ENCODE results near the gene LRMDA.
A peak's percentile ranks its signal among the peaks of the same experiment; 100 is the strongest.

The LRMDA gene

GRCh38 chr10:76070916-76071315, 639.5 kb downstream of the LRMDA start:
- no peak for TF ChIP-seq ZBTB1 (tag by site-specific recombination; IDR thresholded peaks at IDR 0.05)
- no peak for TF ChIP-seq ZXDB (tag by site-specific recombination; IDR thresholded peaks at IDR 0.05)
- no peak for TF ChIP-seq ZNF777 (tag by site-specific recombination; IDR thresholded peaks at IDR 0.05; ENCODE audit: borderline replicate concordance)
- TF ChIP-seq ZNF626 (tag by site-specific recombination; IDR thresholded peaks at IDR 0.05) = no peak
- no peak for TF ChIP-seq KLF10 (tag by site-specific recombination; IDR thresholded peaks at IDR 0.05)
- TF ChIP-seq, protein P1, sequence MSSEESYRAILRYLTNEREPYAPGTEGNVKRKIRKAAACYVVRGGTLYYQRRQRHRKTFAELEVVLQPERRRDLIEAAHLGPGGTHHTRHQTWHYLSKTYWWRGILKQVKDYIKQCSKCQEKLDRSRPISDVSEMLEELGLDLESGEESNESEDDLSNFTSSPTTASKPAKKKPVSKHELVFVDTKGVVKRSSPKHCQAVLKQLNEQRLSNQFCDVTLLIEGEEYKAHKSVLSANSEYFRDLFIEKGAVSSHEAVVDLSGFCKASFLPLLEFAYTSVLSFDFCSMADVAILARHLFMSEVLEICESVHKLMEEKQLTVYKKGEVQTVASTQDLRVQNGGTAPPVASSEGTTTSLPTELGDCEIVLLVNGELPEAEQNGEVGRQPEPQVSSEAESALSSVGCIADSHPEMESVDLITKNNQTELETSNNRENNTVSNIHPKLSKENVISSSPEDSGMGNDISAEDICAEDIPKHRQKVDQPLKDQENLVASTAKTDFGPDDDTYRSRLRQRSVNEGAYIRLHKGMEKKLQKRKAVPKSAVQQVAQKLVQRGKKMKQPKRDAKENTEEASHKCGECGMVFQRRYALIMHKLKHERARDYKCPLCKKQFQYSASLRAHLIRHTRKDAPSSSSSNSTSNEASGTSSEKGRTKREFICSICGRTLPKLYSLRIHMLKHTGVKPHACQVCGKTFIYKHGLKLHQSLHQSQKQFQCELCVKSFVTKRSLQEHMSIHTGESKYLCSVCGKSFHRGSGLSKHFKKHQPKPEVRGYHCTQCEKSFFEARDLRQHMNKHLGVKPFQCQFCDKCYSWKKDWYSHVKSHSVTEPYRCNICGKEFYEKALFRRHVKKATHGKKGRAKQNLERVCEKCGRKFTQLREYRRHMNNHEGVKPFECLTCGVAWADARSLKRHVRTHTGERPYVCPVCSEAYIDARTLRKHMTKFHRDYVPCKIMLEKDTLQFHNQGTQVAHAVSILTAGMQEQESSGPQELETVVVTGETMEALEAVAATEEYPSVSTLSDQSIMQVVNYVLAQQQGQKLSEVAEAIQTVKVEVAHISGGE (tag by site-specific recombination; conservative IDR thresholded peaks at IDR 0.05; ENCODE audit: low read depth) = no peak
- TF ChIP-seq ZNF488 (tag by site-specific recombination; IDR thresholded peaks at IDR 0.05) = no peak
- no peak for TF ChIP-seq ZNF558 (tag by site-specific recombination; IDR thresholded peaks at IDR 0.05)
- TF ChIP-seq MYNN (tag by site-specific recombination; IDR thresholded peaks at IDR 0.05; ENCODE audit: borderline replicate concordance) = no peak
- no peak for TF ChIP-seq ZNF571 (tag by site-specific recombination; IDR thresholded peaks at IDR 0.05)
- TF ChIP-seq ZNF768 (tag by site-specific recombination; IDR thresholded peaks at IDR 0.05) = no peak
- no peak for TF ChIP-seq ZNF555 (tag by site-specific recombination; conservative IDR thresholded peaks at IDR 0.05)
- no peak for TF ChIP-seq ZNF623 (tag by site-specific recombination; IDR thresholded peaks at IDR 0.05)
- TF ChIP-seq, protein P2, sequence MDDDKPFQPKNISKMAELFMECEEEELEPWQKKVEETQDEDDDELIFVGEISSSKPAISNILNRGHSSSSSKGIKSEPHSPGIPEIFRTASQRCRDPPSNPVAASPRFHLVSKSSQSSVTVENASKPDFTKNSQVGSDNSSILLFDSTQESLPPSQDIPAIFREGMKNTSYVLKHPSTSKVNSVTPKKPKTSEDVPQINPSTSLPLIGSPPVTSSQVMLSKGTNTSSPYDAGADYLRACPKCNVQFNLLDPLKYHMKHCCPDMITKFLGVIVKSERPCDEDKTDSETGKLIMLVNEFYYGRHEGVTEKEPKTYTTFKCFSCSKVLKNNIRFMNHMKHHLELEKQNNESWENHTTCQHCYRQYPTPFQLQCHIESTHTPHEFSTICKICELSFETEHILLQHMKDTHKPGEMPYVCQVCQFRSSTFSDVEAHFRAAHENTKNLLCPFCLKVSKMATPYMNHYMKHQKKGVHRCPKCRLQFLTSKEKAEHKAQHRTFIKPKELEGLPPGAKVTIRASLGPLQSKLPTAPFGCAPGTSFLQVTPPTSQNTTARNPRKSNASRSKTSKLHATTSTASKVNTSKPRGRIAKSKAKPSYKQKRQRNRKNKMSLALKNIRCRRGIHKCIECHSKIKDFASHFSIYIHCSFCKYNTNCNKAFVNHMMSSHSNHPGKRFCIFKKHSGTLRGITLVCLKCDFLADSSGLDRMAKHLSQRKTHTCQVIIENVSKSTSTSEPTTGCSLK (tag by site-specific recombination; IDR thresholded peaks at IDR 0.05) = no peak
- no peak for TF ChIP-seq ZNF548 (tag by site-specific recombination; IDR thresholded peaks at IDR 0.05)
- TF ChIP-seq ZNF837 (tag by site-specific recombination; IDR thresholded peaks at IDR 0.05) = no peak
- no peak for TF ChIP-seq ZNF121 (tag by site-specific recombination; IDR thresholded peaks at IDR 0.05)
- no peak for TF ChIP-seq ZNF658 (tag by site-specific recombination; IDR thresholded peaks at IDR 0.05)
- no peak for TF ChIP-seq GLI2 (tag by site-specific recombination; IDR thresholded peaks at IDR 0.05; ENCODE audit: borderline replicate concordance, low read depth)
- Histone ChIP-seq H3K4me1 (ENCODE audit: control insufficient read depth, insufficient read depth, low read length) (no peaks in the 10 kb centered on the region), H3K36me3 (ENCODE audit: control insufficient read depth in 2 of 2, insufficient read depth in 1 of 2, low read length in 2 of 2) (no peaks in the 10 kb centered on the region), H3K4me3 (ENCODE audit: low read depth, low read length) (no peak overlapping the region), H3K27ac (ENCODE audit: extremely low read depth, low read depth, low read length) (no peak overlapping the region), H3K9me3 (ENCODE audit: control insufficient read depth, insufficient read depth, low read depth, low read length) (no peaks in the 10 kb centered on the region)
- CTCF ChIA-PET = no interaction called here
- POLR2A ChIA-PET = no interaction called here

- H3K4me3 ChIP-seq (ENCODE audit: low read depth, low read length) = no peak overlapping the region
- H3K9me3 ChIP-seq (ENCODE audit: control insufficient read depth, insufficient read depth, low read depth, low read length) = no peaks in the 10 kb centered on the region
- H3K36me3 ChIP-seq (ENCODE audit: control insufficient read depth in 2 of 2, insufficient read depth in 1 of 2, low read length in 2 of 2) = no peaks in the 10 kb centered on the region
- ChIA-PET POLR2A (no interaction called here), CTCF (no interaction called here)
- H3K4me1 ChIP-seq (ENCODE audit: control insufficient read depth, insufficient read depth, low read length) = no peaks in the 10 kb centered on the region
- TF ChIP-seq, protein P3, sequence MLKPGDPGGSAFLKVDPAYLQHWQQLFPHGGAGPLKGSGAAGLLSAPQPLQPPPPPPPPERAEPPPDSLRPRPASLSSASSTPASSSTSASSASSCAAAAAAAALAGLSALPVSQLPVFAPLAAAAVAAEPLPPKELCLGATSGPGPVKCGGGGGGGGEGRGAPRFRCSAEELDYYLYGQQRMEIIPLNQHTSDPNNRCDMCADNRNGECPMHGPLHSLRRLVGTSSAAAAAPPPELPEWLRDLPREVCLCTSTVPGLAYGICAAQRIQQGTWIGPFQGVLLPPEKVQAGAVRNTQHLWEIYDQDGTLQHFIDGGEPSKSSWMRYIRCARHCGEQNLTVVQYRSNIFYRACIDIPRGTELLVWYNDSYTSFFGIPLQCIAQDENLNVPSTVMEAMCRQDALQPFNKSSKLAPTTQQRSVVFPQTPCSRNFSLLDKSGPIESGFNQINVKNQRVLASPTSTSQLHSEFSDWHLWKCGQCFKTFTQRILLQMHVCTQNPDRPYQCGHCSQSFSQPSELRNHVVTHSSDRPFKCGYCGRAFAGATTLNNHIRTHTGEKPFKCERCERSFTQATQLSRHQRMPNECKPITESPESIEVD (tag by site-specific recombination; IDR thresholded peaks at IDR 0.05) = peak; percentile 30; the same call in 1 of the 2 replicates
- 0 out of 2 replicates have a peak, but pooled peaks have one; percentile 7 for TF ChIP-seq KLF9 (tag by site-specific recombination; IDR thresholded peaks at IDR 0.05; ENCODE audit: low read depth)
- TF ChIP-seq PBX3 (CRISPR knock-in tag; IDR thresholded peaks at IDR 0.05) = no peak
- H3K27ac ChIP-seq (ENCODE audit: extremely low read depth, low read depth, low read length) = no peak overlapping the region
Observed at GRCh38 chr10:76071653-76072365, 640.4 kb downstream of the LRMDA start.
